ENCODE results near the gene BCAM. TPM values are rescaled to one million over a fixed set of nuclear protein-coding genes. Genes with fewer than 3 reads are reported as not detected.
"Not testable (repeated sequence)": the region's sequence is repeated elsewhere in the genome, so short reads cannot be mapped to it uniquely, and the experiment has no call there.

Gene BCAM, protein sequence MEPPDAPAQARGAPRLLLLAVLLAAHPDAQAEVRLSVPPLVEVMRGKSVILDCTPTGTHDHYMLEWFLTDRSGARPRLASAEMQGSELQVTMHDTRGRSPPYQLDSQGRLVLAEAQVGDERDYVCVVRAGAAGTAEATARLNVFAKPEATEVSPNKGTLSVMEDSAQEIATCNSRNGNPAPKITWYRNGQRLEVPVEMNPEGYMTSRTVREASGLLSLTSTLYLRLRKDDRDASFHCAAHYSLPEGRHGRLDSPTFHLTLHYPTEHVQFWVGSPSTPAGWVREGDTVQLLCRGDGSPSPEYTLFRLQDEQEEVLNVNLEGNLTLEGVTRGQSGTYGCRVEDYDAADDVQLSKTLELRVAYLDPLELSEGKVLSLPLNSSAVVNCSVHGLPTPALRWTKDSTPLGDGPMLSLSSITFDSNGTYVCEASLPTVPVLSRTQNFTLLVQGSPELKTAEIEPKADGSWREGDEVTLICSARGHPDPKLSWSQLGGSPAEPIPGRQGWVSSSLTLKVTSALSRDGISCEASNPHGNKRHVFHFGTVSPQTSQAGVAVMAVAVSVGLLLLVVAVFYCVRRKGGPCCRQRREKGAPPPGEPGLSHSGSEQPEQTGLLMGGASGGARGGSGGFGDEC
- total RNA-seq = not detected

DNA sequence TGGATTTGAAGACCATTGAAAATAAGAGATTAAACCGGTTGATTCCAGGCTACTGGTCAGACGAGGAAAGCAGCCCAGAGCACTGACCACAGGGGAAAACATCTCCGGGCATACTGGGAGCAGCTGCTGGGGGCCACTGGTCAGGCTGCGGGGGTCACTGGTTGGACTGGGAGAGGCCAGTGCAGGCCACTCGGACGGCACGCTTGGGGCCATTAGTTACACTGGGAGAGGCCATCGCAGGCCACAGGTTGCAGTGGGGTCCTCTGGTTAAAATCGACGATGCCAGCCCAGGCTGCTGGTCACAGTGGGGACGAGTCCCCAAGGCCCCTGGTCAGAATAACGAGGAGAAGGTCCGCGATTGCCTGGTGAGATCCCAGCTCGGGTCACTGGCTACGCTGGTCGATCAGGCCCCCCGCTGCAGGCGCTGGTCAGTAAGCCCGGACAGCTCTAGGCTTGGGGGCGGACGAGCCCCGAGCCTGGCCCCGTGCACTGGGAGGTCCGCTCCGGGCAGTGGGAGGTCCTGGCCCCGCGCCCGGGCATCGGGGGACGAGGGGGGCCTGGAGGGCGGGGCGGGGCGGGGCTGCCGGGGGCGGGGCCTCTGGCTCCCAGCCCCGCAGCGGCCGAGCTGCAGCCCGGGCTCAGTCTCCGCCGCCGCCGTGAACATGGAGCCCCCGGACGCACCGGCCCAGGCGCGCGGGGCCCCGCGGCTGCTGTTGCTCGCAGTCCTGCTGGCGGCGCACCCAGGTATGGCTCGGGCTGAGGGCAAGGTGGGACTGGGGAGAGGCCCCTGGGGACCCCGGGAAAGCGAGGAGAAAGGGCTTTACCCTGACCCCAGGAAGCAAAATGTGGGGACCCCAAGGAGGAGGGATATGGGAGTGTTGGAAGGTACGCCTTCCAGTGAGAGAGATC, at the start of gene BCAM:
TSS of gene BCAM (plus strand) at position 641 of the 909 bp plus-strand sequence. CDS start at position 663, 22 bp downstream.
- H3K27me3 ChIP-seq (ENCODE audit: insufficient read depth, low read length) = peaks cover 7% of the 10 kb centered on the region
- peaks cover 6% of the 10 kb centered on the region for H3K4me1 ChIP-seq (ENCODE audit: insufficient read depth, low read length)
- no peak within 1 kb of the TSS for H3K4me3 ChIP-seq (ENCODE audit: low read length)
- H3K9me3 ChIP-seq (ENCODE audit: low read depth, low read length) = no peaks in the 10 kb centered on the region

DNA sequence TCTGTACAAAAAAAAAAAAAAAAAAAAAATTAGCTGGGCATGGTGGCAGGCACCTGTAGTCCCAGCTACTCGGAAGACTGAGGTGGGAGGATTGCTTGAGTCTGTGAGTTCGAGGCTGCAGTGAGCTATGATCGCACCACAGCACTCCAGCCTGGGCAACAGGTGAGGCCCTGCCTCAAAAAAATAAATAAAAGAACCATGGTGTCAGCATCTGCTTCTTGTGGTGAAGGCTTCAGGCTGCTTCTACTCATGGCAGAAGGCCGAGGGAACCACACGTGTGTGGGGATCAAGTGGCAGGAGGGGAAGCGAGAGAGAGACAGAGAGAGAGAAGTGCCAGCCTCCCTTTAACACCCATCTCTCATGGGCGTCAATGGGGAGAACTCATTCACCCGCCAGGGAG, 46.9 kb upstream of the BCAM start:
- peaks cover 45% of the 10 kb centered on the region for H3K4me1 ChIP-seq (ENCODE audit: insufficient read depth, low read length)
- H3K4me3 ChIP-seq (ENCODE audit: low read length) = no peak overlapping the region
- no peaks in the 10 kb centered on the region for H3K9me3 ChIP-seq (ENCODE audit: low read depth, low read length)
- no peaks in the 10 kb centered on the region for H3K27me3 ChIP-seq (ENCODE audit: insufficient read depth, low read length)

DNA sequence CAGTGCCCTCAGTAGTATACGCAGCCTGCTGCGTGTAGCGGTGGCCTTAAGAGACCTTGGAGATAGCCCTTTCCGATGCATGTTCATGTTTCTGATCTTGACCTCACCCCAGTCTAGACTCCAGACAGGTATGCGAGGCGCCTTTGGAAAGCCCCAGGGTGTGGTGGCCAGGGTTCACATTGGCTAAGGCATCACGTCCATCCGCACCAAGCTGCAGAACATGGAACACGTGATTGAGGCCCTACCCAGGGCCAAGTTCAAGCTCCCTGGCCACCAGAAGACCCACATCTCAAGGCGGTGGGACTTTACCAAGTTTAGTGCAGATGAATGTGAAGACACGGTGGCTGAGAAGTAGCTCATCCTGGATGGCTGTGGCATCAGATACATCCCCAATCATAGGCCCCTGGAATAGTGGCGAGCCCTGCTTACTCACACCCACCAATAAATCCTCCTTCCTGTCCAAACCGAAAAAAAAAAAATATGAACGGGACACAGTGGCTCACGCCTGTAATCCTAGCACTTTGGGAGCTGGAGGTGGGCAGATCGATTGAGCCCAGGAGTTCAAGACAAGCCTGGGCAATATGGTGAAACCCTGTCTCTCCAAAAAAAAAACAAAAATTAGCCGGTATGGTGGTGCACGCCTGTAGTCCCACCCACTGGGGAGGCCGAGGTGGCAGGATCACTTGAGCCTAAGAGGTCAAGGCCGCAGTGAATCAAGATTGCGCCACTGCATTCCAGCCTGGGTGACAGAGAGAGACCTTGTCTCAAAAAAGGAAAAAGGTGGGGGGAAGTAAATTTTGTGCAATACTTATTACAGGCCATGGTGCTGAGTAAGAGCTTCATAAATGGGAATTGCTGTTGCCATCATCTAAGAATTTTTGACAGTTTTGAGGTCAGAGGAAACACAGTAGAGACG, 43.6 kb upstream of the BCAM start:
- no peaks in the 10 kb centered on the region for H3K9me3 ChIP-seq (ENCODE audit: low read depth, low read length)
- peaks cover 61% of the 10 kb centered on the region for H3K4me1 ChIP-seq (ENCODE audit: insufficient read depth, low read length)
- H3K4me3 ChIP-seq (ENCODE audit: low read length) = no peak overlapping the region
- H3K27me3 ChIP-seq (ENCODE audit: insufficient read depth, low read length) = no peaks in the 10 kb centered on the region

DNA sequence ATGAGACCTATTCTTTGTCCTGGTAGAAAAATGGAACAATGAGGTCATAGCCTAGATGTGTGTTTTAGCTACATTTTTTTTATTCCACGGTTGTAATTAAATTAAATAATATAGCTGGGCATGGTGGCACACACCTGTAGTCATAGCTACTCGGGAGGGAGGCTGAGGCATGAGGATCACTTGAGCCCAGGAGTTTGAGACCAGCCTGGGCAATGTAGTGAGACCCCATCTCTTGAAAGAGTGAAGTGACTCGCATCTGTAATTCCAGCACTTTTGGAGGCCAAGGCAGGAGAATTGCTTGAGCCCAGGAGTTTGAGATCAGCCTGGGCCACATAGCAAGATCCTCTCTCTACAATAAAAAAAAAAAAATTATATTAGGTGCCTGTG, 43.0 kb upstream of the BCAM start:
- no peaks in the 10 kb centered on the region for H3K9me3 ChIP-seq (ENCODE audit: low read depth, low read length)
- H3K27me3 ChIP-seq (ENCODE audit: insufficient read depth, low read length) = no peaks in the 10 kb centered on the region
- no peak overlapping the region for H3K4me3 ChIP-seq (ENCODE audit: low read length)
- H3K4me1 ChIP-seq (ENCODE audit: insufficient read depth, low read length) = peaks cover 60% of the 10 kb centered on the region

DNA sequence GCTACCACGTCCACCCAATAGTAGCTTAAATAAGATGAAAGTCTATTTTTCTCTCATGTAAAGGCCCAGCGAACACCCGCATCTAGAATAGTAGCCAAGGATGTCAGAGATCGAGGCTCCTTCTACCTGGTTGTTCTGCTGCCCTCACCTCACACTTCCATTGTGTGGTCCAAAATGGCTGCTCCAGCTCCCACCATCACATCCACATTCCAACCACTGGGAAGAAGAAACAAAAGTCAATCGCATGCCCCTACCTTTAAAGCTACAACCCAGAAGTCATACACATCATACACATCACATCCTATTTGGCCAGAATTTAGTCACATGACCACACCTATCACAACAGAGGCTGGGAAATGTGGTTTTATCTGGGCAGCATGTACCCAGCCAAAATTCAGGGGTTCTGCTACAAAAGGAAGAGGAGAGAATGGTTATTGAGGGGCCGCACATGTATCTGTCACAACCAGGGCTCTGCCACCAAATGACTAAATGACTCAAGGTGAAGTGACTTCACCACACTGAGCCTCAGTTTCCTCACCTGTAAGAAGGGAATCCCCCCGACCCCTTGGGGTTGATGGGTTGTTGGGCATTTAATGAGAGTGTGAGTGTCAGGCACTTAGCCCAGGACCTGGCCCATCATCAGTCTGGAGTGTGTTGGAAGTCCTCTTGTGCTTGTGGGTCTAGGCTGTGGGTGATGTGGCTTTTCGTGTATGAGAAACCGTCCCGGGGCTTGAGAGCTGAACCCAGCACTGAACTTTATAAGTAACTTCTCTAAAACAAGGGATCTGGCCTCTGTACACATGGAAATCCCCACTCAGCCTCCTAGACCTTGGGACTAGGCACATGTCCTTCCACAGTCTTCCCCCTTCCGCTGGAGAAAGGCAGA, 41.4 kb upstream of the BCAM start:
- Histone ChIP-seq H3K4me1 (ENCODE audit: insufficient read depth, low read length) (peaks cover 61% of the 10 kb centered on the region), H3K4me3 (ENCODE audit: low read length) (no peak overlapping the region)

DNA sequence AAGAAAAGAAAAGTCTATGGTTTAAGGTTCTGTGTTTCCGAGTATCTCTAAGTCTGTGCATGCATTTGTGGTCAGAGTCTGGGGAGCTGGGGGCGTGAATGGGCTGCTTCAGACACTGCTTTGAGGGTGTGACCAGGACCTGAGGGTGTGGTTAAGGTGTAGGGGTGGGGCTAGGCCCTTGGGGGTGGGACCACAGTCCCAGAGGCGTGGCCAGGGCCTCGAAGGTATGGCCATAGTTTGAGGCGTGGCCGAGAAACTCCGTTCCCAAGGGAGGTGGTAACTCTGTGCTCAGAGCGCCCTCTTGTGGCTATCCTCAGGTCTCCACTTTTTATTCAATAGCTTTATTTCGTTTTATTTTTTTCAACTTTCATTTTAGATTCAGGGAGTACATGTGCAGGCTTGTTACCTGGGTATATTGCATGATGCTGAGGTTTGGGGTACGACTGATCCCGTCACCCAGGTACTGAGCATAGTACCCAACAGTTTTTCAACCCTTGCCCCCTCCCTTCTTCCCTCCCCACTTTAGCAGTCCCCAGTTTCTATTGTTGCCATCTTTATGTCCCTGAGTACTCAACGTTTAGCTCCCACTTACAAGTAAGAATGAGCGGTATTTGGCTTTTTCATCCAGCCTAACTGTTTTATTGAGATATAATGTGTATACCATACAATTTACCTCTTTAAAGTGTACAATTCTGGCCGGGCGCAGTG, 38.2 kb upstream of the BCAM start:
- Histone ChIP-seq H3K9me3 (ENCODE audit: low read depth, low read length) (no peaks in the 10 kb centered on the region), H3K27me3 (ENCODE audit: insufficient read depth, low read length) (no peaks in the 10 kb centered on the region), H3K4me1 (ENCODE audit: insufficient read depth, low read length) (peaks cover 39% of the 10 kb centered on the region), H3K4me3 (ENCODE audit: low read length) (no peak overlapping the region)

More for the DNA sequence above, 41.4 kb upstream of the BCAM start:
- no peaks in the 10 kb centered on the region for H3K9me3 ChIP-seq (ENCODE audit: low read depth, low read length)
- no peaks in the 10 kb centered on the region for H3K27me3 ChIP-seq (ENCODE audit: insufficient read depth, low read length)

DNA sequence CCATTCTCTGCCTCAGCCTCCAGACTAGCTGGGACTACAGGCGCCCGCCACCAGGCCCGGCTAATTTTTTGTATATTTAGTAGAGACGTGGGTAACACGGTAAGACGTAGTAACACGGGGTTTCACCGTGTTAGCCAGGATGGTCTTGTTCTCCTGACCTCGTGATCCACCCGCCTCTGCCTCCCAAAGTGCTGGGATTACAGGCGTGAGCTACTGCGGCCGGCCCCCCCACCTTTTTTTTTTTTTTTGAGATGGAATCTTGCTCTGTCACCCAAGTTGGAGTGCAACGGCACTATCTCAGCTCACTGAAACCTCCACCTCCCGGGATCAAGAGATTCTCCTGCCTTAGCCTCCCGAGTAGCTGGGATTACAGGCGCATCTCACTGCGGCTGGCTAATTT, 36.8 kb upstream of the BCAM start:
- H3K9me3 ChIP-seq (ENCODE audit: low read depth, low read length); H3K27me3 ChIP-seq (ENCODE audit: insufficient read depth, low read length); H3K4me3 ChIP-seq (ENCODE audit: low read length): not testable (repeated sequence)
- peaks cover 28% of the 10 kb centered on the region for H3K4me1 ChIP-seq (ENCODE audit: insufficient read depth, low read length)

DNA sequence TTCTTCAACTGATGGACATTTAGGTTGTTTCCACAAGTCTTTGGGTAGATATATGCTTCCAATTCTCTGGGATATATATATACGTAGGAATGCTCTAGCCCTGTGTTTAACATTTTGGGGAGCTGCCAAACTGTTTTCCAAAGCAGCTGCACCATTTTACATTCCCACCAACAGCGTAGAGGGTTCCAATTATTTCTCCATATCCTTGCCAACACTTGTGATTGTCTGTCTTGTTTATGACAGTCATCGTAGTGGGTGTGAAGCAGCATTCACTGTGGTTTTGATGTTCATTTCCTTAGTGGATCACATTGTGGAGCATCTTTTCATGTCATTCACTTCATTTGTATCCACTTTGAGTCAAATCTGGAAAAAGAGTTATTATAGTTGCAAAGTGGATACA, 35.9 kb upstream of the BCAM start:
- H3K4me3 ChIP-seq (ENCODE audit: low read length) = no peak overlapping the region
- H3K27me3 ChIP-seq (ENCODE audit: insufficient read depth, low read length) = no peaks in the 10 kb centered on the region
- no peaks in the 10 kb centered on the region for H3K9me3 ChIP-seq (ENCODE audit: low read depth, low read length)
- peaks cover 20% of the 10 kb centered on the region for H3K4me1 ChIP-seq (ENCODE audit: insufficient read depth, low read length)

DNA sequence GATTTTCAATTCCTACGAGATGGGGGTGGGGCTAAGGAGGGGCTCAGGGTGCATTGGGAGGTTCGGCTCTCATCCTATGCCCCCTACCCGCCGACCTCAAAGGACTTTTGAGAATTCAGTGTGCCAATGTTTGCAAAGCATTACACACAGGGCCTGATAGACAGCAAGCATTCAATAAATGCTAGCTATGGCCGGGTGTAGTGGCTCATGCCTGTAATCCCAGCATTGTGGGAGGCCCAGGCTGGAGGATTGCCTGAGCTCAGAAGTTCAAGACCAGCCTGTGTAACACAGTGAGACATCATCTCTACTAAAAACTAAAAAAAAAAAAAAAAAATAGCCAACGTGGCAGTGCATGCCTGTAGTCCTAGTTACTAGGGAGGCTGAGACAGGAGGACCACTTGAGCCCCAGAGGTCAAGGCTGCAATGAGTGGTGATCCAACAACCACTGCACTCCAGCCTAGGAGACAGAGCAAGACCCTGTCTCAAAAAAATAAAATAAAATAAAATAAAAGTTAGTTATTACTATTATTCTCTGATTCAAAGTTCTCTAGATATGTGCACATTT, 33.1 kb upstream of the BCAM start:
- Histone ChIP-seq H3K4me1 (ENCODE audit: insufficient read depth, low read length) (peaks cover 3% of the 10 kb centered on the region), H3K4me3 (ENCODE audit: low read length) (no peak overlapping the region), H3K9me3 (ENCODE audit: low read depth, low read length) (no peaks in the 10 kb centered on the region), H3K27me3 (ENCODE audit: insufficient read depth, low read length) (no peaks in the 10 kb centered on the region)

DNA sequence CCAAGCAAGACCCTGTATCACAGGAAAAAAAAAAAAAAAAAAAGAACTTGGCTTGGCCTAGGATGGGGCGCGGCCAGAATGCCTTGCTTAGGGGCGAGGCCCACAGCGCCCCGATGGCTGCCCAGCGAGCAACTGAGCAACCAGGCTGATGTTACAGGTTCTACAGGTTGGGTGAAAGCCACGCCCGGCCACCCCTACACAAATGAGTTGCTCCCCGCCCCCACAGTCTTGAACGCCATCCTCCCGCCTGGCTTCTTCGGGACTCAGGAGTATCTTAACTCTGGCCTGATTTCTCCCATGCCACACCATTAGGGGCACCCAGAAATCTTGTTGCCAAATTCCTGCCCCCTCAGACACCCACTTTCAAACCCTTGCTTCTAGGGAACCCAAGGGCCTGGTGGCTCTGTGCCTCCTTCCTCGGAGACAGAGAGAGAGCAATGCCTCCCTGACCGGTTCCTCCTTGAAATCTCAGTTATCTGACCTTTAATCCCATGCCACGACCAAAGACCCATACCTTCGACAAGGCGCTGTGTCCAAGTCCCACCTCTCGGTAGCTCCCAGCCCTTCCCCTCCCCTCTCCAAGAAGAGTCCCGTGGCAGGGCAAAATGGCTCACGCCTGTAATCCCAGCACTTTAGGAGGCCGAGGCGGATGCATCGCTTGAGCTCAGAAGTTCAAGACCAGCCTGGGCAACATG, 32.4 kb upstream of the BCAM start:
- no peaks in the 10 kb centered on the region for H3K27me3 ChIP-seq (ENCODE audit: insufficient read depth, low read length)
- no peak overlapping the region for H3K4me3 ChIP-seq (ENCODE audit: low read length)
- H3K4me1 ChIP-seq (ENCODE audit: insufficient read depth, low read length) = no peaks in the 10 kb centered on the region
- no peaks in the 10 kb centered on the region for H3K9me3 ChIP-seq (ENCODE audit: low read depth, low read length)

DNA sequence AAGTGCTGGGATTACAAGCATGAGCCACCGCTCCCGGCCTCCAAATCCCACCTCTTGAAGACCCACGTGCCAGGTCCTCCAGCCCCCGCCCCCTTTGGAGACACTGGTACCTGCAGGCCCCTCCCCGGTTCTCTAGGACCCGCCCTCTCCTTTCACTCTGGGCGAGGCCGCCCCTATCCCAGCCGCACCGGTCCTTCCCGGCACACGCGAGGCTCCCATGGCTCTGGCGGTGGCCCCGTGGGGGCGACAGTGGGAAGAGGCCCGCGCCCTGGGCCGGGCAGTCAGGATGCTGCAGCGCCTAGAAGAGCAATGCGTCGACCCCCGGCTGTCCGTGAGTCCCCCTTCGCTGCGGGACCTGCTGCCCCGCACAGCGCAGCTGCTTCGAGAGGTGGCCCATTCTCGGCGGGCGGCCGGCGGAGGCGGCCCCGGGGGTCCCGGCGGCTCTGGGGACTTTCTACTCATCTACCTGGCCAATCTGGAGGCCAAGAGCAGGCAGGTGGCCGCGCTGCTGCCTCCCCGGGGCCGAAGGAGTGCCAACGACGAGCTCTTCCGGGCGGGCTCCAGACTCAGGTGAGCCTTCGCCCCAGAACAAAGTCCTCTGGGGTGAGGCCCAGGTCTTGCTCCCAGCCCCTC, 31.1 kb upstream of the BCAM start, which contains the start of gene CBLC:
TSS of gene CBLC (plus strand) at position 176 of the 633 bp plus-strand sequence. CDS start at position 218, 42 bp downstream.
- H3K9me3 ChIP-seq (ENCODE audit: low read depth, low read length) = no peaks in the 10 kb centered on the region
- H3K4me3 ChIP-seq (ENCODE audit: low read length) = no peak within 1 kb of the TSS
- no peaks in the 10 kb centered on the region for H3K4me1 ChIP-seq (ENCODE audit: insufficient read depth, low read length)
- H3K27me3 ChIP-seq (ENCODE audit: insufficient read depth, low read length) = no peaks in the 10 kb centered on the region

DNA sequence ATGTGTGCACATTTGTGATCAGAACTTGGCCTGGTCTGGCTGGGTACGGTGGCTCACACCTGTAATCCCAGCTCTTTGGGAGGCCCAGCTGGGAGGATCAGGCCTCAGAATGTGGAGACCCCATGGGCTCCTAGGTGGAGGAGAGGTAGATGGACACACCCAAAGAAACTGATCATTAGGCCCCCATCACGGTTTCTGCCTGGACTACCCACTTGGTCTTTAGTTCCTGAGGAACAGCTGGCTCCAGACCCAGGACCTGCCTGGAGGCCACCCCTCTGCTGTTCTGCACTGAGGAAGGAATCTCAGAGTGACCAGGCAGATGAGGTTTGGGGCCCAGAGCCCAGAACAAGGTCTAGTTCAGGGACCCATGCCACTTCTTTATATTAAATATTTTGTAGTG, 29.8 kb upstream of the BCAM start:
- Histone ChIP-seq H3K4me3 (ENCODE audit: low read length) (no peak overlapping the region), H3K27me3 (ENCODE audit: insufficient read depth, low read length) (no peaks in the 10 kb centered on the region), H3K4me1 (ENCODE audit: insufficient read depth, low read length) (peaks cover 1% of the 10 kb centered on the region), H3K9me3 (ENCODE audit: low read depth, low read length) (no peaks in the 10 kb centered on the region)

Data from mononuclear cell (primary cell).